CD1c-positive myeloid dendritic cell (primary cell): ENCODE measurements around the gene CCNG1.
"Not testable (repeated sequence)": the region's sequence is repeated elsewhere in the genome, so short reads cannot be mapped to it uniquely, and the experiment has no call there.

Experiments used
- DNase-seq: peaks from one replicate; pipeline ENCODE4 v3.0.0-alpha.2; 2016; ENCODE audit errors: extremely low spot score

The CCNG1 gene, protein sequence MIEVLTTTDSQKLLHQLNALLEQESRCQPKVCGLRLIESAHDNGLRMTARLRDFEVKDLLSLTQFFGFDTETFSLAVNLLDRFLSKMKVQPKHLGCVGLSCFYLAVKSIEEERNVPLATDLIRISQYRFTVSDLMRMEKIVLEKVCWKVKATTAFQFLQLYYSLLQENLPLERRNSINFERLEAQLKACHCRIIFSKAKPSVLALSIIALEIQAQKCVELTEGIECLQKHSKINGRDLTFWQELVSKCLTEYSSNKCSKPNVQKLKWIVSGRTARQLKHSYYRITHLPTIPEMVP

GRCh38 chr5:163437309-163438182, at the start of gene CCNG1:
CCNG1 (plus strand) TSS chr5:163437595; CDS start chr5:163439257, 1,662 bp downstream.
- peak; percentile 97 for DNase-seq

- DNase-seq, result no peak
Measured at GRCh38 chr5:163395792-163396191, 41.6 kb upstream of the CCNG1 start.

- peak; percentile 53 for DNase-seq
Measured at GRCh38 chr5:163396818-163397340, 40.5 kb upstream of the CCNG1 start.

GRCh38 chr5:163397354-163397753, 40.0 kb upstream of the CCNG1 start:
- DNase-seq, result no peak

- no peak for DNase-seq
Measured at GRCh38 chr5:163399923-163400322, 37.5 kb upstream of the CCNG1 start.

DNA sequence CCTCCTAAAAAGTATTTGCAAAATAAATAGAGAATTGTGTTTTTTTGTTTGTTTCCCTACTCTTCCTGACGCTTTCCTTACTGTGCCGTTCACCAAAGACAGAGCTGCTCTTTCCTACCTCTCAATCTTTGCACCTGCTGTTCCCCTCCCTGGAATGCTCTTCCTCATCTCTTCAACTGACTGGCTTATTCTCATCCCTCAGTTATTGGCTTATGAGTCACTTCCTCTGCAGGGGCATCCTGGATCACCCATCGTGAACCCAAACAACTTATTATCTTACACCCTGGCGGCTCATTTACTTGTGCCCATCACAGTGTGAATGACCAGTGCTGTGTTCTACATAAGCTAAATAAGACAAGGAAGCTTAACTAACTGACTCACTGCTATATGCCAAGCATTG, 36.1 kb upstream of the CCNG1 start:
- no peak for DNase-seq

- no peak for DNase-seq
Measured at GRCh38 chr5:163402007-163402406, 35.4 kb upstream of the CCNG1 start.

DNA sequence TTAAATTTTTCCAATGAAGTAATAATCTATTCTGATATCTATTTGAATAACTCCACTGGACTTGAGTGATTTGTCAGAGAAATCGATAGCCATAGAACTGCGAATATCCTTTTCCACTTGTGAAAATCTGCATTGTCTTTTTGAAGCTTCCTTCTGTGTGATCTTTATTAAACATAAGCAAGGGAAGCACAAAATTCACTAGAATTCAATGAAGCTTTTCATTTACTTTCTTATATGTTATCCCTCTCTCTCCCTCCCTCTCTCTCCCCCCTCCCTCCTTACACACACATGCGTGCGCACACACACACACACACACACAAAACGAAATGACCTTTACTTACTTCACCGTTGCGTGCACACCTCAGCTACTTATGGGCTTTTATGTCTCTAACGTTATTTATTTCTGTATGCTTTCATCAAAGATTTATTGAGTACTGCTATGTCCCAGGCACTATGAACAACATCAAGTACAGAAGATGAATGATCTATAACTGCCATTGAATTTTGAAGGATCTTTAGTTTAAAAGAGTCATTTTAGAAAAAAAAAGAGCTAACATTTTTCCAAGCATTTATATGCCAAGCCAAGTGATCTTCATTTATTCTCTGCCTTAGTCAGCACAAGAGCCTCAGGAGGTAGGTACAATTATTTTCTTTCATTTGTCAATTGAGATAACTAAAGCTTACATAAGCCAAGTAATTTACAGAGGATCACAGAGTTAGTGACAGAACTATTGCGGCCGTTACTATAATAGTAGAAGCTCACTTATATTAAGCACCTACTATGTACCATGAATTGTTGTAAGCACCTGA, 32.8 kb upstream of the CCNG1 start:
- no peak for DNase-seq

DNA sequence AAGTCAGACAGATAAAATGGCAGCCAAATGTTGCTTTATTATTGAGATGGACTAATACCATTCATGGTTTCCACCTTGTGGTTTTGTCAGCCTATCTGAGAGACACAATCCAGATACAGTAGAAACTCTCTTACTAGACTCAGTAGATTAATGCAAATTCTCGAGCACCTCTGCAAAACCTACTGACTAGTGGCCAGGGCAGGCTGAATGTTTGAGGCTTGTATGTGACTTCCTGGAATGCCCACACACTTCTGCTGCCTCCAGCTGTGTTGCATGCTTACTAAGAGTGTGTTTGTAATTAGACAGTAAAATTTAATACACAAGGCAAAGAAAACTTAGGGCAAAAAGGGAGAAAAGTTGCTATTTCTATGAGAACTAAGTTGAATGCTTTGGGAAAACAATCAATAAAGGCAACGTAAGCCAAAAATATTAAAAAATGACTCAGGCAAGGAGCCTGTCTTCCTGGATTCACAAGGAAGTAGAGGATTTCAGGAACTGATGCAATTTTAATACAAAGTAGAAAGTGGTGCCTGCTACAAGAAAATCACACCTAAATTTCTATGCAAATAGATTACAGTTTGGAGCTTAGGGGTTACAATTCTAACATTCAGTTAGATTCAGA, 30.2 kb upstream of the CCNG1 start:
- peak; percentile 52 for DNase-seq

GRCh38 chr5:163408311-163408923, 29.0 kb upstream of the CCNG1 start:
- peak; percentile 82 for DNase-seq

- no peak for DNase-seq
Measured at GRCh38 chr5:163409384-163409783, 28.0 kb upstream of the CCNG1 start.

- DNase-seq, result no peak
Measured at GRCh38 chr5:163410505-163410904, 26.9 kb upstream of the CCNG1 start.

- not testable (repeated sequence) for DNase-seq
Measured at GRCh38 chr5:163415673-163416072, 21.7 kb upstream of the CCNG1 start.

DNA sequence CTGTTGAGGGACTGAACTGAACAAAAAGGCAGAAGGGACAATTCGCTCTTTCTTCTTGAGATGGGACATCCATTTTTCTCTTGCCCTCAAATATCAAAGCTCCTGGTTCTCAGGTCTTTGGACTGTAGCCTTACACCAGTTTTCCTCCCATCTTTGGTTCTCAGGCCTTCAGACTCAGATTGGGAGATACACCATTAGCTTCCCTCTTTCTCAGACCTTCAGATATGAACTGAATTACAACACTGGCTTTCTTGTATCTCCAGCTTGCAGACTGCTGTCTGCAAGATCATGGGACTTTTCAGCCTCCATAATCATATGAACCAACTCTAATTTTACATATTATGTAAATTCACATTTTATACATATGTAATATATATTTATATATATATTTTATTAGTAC, 12.6 kb upstream of the CCNG1 start:
- DNase-seq, result no peak

GRCh38 chr5:163426128-163426527, 11.3 kb upstream of the CCNG1 start:
- peak; percentile 46 for DNase-seq

- no peak for DNase-seq
Measured at GRCh38 chr5:163432544-163432943, 4.9 kb upstream of the CCNG1 start.

DNA sequence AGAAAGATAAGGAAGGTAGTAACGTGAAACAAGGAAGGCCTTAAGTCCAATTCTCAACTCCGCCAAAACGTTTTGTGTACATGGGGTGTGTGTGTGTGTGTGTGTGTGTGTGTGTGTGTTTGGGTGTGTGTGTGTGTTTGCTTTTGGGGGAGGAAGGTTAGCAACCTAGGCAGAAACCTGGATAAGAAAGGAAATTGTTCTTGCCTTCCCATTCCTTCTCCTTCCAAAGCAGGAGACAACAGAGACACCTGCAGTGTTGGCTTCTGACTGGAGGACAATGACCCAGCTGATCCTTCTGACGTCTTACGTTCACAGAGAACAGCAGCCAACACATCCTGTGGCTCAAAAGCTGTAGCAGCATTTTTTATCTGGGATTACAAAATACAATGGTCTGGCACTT, 4.1 kb upstream of the CCNG1 start:
- no peak for DNase-seq

- no peak for DNase-seq
Measured at GRCh38 chr5:163434401-163434866, 3.0 kb upstream of the CCNG1 start.

DNA sequence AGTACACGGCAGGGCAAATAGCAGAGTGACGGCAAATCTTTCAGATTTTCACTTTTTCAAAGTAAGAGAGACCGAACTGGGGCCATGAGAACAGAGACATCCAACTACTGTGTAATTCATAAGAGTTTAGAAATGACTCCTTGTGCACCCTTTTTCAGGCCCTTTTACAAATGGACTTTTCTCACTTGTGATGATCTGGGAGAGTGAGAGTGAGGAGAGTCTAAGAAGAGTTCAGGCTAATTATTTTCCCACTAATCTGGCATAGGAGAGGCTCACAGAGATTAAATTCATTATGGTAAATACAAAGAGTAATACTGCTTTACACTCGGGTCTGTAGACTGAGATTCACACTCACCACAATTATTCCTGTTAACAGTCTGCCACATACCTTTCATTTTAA, 880 bp upstream of the CCNG1 start:
- no peak for DNase-seq

GRCh38 chr5:163437011-163437308, 435 bp upstream of the CCNG1 start:
- no peak for DNase-seq

GRCh38 chr5:163439092-163439425, 1.7 kb downstream of the CCNG1 start:
- no peak for DNase-seq
